Measurements from ENCODE around the gene ANG. TPM values are rescaled to one million over a fixed set of nuclear protein-coding genes. Genes with fewer than 3 reads are reported as not detected.

ANG gene
- total RNA-seq, 1 donor, result 1.7 TPM

DNA sequence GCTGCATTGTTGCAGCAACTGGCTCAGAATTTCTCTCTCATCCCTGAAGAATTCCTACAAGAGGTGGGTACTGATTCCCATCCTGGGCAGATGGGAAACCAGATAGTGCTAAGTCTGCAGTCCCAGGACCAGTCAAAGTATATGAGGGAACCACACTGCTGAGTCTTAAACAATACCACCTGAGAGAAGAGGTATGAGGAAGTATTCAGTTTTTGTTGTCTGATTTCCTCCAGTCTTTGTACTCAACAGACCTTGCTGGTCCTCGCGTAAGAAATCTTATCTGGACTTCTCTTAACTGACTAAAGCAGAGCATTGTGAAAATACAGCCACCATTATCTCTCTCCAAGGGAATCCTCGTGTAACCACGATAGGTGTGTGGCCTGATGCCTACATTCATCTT, 53.6 kb downstream of the ANG start:
- TF ChIP-seq, protein P1, sequence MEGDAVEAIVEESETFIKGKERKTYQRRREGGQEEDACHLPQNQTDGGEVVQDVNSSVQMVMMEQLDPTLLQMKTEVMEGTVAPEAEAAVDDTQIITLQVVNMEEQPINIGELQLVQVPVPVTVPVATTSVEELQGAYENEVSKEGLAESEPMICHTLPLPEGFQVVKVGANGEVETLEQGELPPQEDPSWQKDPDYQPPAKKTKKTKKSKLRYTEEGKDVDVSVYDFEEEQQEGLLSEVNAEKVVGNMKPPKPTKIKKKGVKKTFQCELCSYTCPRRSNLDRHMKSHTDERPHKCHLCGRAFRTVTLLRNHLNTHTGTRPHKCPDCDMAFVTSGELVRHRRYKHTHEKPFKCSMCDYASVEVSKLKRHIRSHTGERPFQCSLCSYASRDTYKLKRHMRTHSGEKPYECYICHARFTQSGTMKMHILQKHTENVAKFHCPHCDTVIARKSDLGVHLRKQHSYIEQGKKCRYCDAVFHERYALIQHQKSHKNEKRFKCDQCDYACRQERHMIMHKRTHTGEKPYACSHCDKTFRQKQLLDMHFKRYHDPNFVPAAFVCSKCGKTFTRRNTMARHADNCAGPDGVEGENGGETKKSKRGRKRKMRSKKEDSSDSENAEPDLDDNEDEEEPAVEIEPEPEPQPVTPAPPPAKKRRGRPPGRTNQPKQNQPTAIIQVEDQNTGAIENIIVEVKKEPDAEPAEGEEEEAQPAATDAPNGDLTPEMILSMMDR (IDR thresholded peaks at IDR 0.05; ENCODE audit: insufficient read depth, low read depth, low read length), result no peak
- DNase-seq (ENCODE audit: low read depth), result no peak
- H3K4me3 ChIP-seq (ENCODE audit: low read depth, low read length), result no peak overlapping the region

DNA sequence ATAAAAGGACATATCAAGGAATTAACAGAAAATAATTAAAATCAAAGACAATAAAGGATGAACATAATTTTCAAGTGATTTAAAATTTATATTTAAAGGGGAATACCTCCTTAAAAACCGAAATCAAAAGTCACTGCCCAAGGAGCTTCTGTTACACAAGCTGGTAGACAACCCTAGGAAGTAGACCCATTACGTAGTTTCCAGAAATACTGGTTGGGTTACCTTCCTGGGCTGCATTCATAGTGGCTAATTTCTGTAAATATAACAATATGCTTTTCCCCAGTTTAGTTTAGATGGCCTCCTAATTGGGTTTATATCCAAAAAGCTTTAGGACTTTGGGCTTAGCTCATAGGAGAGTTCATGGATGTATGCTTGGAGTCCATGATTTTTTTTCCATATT, 55.0 kb downstream of the ANG start:
- no peak for DNase-seq (ENCODE audit: low read depth)
- H3K4me3 ChIP-seq (ENCODE audit: low read depth, low read length), result no peak overlapping the region
- TF ChIP-seq, protein P1 (IDR thresholded peaks at IDR 0.05; ENCODE audit: insufficient read depth, low read depth, low read length), result no peak

Small RNA genes lying within 50 kb of the gene (small RNA-seq; reads per million reads assigned to genes)
- gene RF00019, result not detected

Other genes with a start within 250 kb of the ANG start
- gene OSGEP, start 234.0 kb upstream of the ANG start, total RNA-seq, result 36.3 and 41.2 TPM in 2 replicates
- 29.0 and 34.1 TPM in 2 replicates for gene APEX1, start 233.5 kb upstream of the ANG start, total RNA-seq
- gene PIP4P1, start 227.3 kb upstream of the ANG start, total RNA-seq, result 20.7 and 35.4 TPM in 2 replicates
- 22.2 and 32.4 TPM in 2 replicates for gene PNP, start 219.4 kb upstream of the ANG start, total RNA-seq
- gene RNASE10, start 183.2 kb upstream of the ANG start, total RNA-seq, result not detected in 2 replicates
- gene RNASE9, start 127.7 kb upstream of the ANG start, total RNA-seq, result not detected in 2 replicates
- not detected in 2 replicates for gene RNASE11, start 100.8 kb upstream of the ANG start, total RNA-seq
- gene RNASE12, start 97.4 kb upstream of the ANG start, total RNA-seq, result not detected in 2 replicates
- not detected in 2 replicates for gene OR6S1, start 47.1 kb upstream of the ANG start, total RNA-seq
- 6.9 and 7.4 TPM in 2 replicates for gene RNASE4, start 4.2 kb upstream of the ANG start, total RNA-seq
- not detected in 2 replicates for gene EDDM3A, start 57.1 kb downstream of the ANG start, total RNA-seq
- not detected in 2 replicates for gene EDDM3B, start 79.6 kb downstream of the ANG start, total RNA-seq
- not detected in 2 replicates for gene RNASE6, start 92.5 kb downstream of the ANG start, total RNA-seq
- gene RNASE1, start 114.1 kb downstream of the ANG start, total RNA-seq, result not detected in 2 replicates
- gene RNASE3, start 202.6 kb downstream of the ANG start, total RNA-seq, result not detected in 2 replicates